HG03060 (cell line): ENCODE data around the gene SLC25A25.
"Not testable (repeated sequence)": the region's sequence is repeated elsewhere in the genome, so short reads cannot be mapped to it uniquely, and the experiment has no call there.

Experiments used
- ATAC-seq: cut with Tn5 transposase; IDR thresholded peaks from one replicate; pipeline ENCODE4 v1.9.1; 2021; ENCODE audit warnings: low read depth, moderate number of reproducible peaks; ENCODE audit not compliant: unreplicated experiment

SLC25A25 gene

GRCh38 chr9:128121924-128122808, 54.1 kb downstream of the SLC25A25 start:
- ATAC-seq: no peak

DNA sequence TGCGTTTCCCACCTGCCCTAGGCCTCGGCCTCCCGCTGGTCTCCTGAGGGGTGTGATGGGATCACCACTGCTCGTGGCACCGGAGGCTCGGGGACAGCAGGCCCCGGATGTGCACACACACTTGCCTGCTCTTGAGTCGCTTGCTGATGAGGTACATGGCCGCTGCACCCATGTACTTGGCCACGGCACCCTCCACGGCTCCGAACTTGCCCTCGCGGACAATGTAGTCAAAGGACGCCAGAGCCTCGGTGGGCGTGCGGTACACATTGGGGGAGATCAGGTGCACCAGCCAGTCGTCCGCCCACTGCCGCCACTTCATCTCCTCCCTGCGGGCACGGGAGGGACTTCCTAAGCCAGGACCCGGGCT, 54.8 kb downstream of the SLC25A25 start:
- ATAC-seq: no peak

DNA sequence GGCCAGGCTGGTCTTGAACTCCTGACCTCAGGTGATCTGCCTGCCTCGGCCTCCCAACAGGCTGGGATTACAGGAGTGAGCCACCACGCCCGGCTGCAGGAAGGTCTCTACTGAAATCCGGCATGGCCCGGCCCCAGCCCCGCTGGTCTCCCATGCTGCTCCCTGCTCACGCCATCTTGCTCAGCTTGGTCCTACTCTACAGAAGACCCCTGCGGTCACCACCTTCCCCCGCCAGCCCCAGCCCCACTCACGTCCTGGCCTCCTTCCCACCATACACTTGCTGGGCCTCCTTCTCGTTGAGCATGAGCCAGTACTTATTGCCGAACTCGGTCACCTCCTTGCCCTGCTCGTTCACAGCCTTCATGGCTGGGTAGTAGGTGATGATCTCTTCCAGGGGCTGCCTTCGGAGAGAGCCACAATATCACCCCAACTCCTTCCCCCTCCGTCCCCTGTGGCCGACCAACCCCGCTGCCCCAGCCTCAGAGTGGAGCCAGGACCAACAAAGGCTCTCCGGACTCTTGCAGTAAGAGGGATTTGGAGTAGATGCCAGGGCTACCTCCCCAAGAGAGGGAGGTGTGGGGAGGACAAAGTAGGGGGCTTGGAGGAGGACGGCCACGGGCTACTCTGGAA, 55.5 kb downstream of the SLC25A25 start:
- ATAC-seq: no peak

DNA sequence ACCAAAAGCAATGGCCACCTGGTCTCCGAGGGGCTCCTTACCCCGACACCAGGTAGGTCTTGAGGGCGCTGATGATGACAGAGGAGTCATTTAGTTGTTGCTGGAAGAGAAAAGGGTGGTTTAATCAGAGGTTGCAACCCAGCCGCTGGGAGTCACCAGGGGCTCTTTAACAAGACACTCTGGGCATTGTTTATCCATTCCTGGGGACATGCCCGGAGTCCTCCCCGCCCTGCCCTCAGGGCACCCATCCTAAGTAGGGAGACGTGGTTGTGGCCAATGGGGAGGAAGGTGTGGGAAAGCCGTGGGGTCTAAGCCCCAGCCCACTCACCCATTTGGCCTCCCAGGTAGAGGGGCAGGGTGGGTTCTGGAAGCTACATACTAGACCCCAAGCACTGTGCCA, 56.4 kb downstream of the SLC25A25 start:
- ATAC-seq: no peak

- ATAC-seq: no peak
These were observed 57.0 kb downstream of the SLC25A25 start for GRCh38 chr9:128124873-128125579.

- ATAC-seq: no peak
These were observed 57.7 kb downstream of the SLC25A25 start for GRCh38 chr9:128125580-128126354.

GRCh38 chr9:128127568-128127989, 59.5 kb downstream of the SLC25A25 start, which contains the start of gene PTGES2:
PTGES2 (minus strand) TSS chr9:128127729; CDS start chr9:128127717, 12 bp downstream.
- no peak for ATAC-seq

GRCh38 chr9:128127990-128128835, 60.2 kb downstream of the SLC25A25 start:
- ATAC-seq: no peak

GRCh38 chr9:128128836-128129590, 61.0 kb downstream of the SLC25A25 start:
- no peak for ATAC-seq

DNA sequence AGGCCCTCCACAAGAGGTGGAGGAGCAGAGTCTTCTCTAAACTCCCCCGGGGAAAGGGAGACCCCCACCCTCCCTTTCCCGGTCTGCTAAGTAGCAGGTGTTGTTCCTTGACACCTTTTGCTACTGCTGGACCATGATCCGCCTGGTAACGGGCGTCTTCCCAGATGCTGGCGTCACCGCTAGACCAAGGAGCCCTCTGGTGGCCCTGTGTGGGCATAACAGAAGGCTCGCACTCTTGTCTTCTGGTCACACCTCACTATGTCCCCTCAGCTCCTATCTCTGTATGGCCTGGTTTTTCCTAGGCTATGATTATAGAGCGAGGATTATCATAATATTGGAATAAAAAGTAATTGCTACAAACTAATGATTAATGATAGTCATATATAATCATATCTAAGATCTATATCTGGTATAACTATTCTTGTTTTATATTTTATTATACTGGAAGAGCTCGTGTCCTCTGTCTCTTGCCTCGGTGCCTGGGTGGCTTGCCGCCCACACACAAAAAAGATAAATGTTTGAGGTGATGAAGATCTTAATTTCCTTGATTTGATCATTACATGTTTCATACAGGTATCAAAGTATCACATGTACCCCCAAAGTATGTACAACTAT, 62.1 kb downstream of the SLC25A25 start:
- not testable (repeated sequence) for ATAC-seq

DNA sequence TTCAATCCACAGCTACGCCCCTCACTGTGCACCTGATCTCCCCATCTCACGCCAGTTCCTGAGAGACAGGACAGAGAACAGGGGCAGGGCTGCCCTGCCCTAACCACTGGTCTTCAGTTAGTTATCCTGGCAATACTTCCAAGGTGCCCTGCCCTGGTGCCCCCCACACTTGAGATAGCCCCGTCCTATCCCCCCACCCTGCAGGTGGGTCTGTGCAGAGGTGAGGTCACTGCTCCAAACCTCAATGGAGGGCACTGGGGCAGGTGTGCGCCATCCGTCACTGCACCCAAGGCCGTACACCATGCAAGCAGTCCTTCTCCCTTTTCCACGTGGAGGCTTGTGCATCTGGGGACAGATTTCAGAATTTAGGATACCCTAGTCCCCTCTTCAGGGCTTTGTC, 62.6 kb downstream of the SLC25A25 start:
- ATAC-seq: not testable (repeated sequence)

GRCh38 chr9:128131346-128131745, 63.3 kb downstream of the SLC25A25 start:
- not testable (repeated sequence) for ATAC-seq

DNA sequence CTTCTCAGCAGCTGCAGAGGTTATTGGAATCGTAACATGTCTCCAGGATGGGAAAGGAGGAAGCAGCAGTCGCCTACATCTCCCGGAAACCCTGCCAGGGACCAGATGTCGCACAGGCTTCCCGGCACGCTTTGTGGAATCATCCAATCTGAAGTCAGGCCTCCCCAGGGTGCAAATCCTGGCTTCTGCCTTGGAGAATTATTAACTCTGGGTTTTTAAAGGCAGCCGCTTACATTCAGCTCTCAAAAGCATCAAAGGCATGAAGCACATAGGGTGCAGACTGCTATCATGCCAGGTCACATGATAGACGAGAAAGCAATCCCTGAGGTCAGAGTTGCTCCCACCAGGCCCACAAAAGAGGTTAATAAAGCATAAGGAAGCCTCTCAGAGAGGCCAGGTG, 64.1 kb downstream of the SLC25A25 start:
- not testable (repeated sequence) for ATAC-seq

GRCh38 chr9:128135561-128135960, 67.5 kb downstream of the SLC25A25 start:
- not testable (repeated sequence) for ATAC-seq

DNA sequence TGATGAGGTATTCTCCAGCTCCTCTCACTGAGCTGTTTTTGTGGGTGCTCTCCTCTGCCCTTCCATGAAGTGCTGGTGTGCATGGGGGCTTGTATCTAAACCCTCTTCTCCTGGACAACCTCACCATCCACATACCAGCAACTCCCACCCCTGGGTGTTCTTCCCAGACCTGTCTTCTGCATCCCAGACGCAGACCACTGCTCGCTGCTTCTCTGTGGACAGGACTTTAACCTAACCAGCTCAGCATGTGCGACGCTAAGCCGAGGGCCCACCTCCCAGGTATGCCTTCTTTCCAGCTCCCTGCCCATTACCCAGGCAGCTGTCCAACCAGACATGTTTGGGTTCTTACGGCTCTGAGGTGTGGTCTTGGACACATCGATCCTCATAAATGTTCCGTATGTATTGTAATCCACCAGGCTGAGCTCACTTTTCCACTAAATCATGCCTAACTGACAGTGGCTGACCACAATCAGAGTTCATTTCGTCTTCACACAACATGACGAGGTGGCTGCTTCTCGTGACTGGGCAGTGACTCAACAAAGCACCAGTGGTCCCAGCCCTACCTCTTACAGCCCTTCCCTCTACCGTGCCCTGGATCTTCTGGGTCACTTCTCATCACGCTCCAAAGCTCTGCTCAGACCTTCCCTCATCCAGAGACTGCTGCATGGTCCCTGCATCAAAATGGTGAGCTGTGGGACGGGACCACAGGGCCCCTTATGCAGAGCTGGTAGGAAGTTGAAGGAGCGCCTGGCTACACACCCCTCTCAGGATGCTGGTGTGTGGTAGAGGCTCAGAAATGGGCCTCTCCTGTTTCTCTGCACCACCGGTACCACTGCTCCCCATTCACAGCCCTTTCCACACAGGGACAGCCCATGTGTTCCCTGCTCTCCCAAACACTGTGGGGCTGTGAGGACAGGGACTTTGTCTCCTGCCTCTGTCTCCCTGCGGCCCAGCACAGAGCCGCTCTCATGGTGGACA, 69.1 kb downstream of the SLC25A25 start:
- no peak for ATAC-seq

- ATAC-seq: no peak
These were observed 70.0 kb downstream of the SLC25A25 start for GRCh38 chr9:128138001-128138400.

DNA sequence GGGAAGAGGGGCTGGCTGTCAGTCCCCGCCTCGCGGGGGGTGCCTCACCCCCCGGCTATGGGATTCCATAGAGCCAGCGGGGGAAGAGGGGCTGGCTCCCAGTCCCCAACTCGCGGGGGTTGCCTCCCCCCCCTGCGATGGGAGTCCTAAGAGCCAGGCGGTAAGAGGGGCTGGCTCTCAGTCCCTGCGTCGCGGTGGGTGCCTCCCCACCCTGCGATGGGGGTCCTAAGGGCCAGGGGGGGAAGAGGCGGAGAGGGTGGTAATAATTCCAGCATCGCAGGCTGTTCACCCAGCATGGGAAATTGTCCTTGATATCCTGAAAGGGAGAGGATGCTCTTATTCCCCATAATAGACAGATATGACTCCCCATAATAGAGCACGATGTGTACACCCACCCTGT, 71.6 kb downstream of the SLC25A25 start:
- ATAC-seq: no peak
